Measurements from ENCODE around the gene ABCC10.

- TF ChIP-seq ZBTB40 (IDR thresholded peaks at IDR 0.05; ENCODE audit: borderline replicate concordance) (no peak), RELA (IDR thresholded peaks at IDR 0.05; ENCODE audit: borderline replicate concordance, partially characterized antibody) (no peak), SP1 (IDR thresholded peaks at IDR 0.05; ENCODE audit: low read depth, low read length) (no peak), POLR2AphosphoS5 (IDR thresholded peaks at IDR 0.05; ENCODE audit: low read length) (no peak), SPI1 (IDR thresholded peaks at IDR 0.05; ENCODE audit: borderline replicate concordance, insufficient read depth, low read depth, low read length) (no peak), SRF (IDR thresholded peaks at IDR 0.05; ENCODE audit: low read depth in 2 of 2, low read length in 2 of 2) (no peak), E2F4 (IDR thresholded peaks at IDR 0.05; ENCODE audit: low read depth, low read length) (no peak), YY1 (IDR thresholded peaks at IDR 0.05; ENCODE audit: low read depth, low read length) (no peak), ZNF24 (IDR thresholded peaks at IDR 0.05) (no peak)
These were observed 32.7 kb downstream of the ABCC10 start for GRCh38 chr6:43460032-43460431.

Measured in GM12878 (cell line).